Vagina (tissue), 2 donors: ENCODE results near the gene ABL1. TPM values are rescaled to one million over a fixed set of nuclear protein-coding genes. Genes with fewer than 3 reads are reported as not detected.

Source experiments
- DNase-seq, 2 donors: peaks; one replicate each; pipeline ENCODE4 v3.0.0-alpha.2; 2017; ENCODE audit errors: extremely low spot score in 2 of 2
- H3K27ac ChIP-seq: fragments of 200-600 bp; sonication (generic); one replicate; pipeline ENCODE4 v1.5.1; 2019
- H3K27me3 ChIP-seq: fragments of 200-600 bp; sonication (generic); one replicate; pipeline ENCODE4 v1.5.1; 2019
- H3K36me3 ChIP-seq, 2 donors: fragments of 200-600 bp; sonication (generic); one replicate each; pipeline ENCODE4 v1.5.1; 2017 to 2019
- H3K4me1 ChIP-seq: fragments of 200-600 bp; sonication (generic); one replicate; pipeline ENCODE4 v1.5.1; 2019
- H3K4me3 ChIP-seq, 2 donors: fragments of 200-600 bp; sonication (generic); 1 replicate in 1 of 2; 2 replicates in 1 of 2; pipeline ENCODE4 v1.5.1; 2016 to 2019
- H3K9me3 ChIP-seq: fragments of 200-600 bp; sonication (generic); one replicate; pipeline ENCODE4 v1.5.1; 2019
- CTCF ChIP-seq, 3 experiments: fragments of 450-650 bp in 2 of 3; fragments of 200-600 bp in 1 of 3; sonication (generic) in 1 of 3; IDR thresholded peaks; one replicate each; pipeline ENCODE4 v1.5.1; 2017 to 2019; ENCODE audit warnings: antibody characterized with exemption in 3 of 3, mild to moderate bottlenecking in 2 of 3, moderate library complexity in 2 of 3
- POLR2A ChIP-seq, 2 donors: fragments of 450-650 bp; IDR thresholded peaks; one replicate each; pipeline ENCODE4 v1.6.1; 2017; ENCODE audit warnings: antibody characterized with exemption in 2 of 2, mild to moderate bottlenecking in 2 of 2, moderate library complexity in 2 of 2
- POLR2AphosphoS5 ChIP-seq, 2 donors: sonication (generic); formaldehyde crosslinking; IDR thresholded peaks; one replicate each; pipeline ENCODE4 v1.9.0; 2017; ENCODE audit warnings: antibody characterized with exemption in 2 of 2, mild to moderate bottlenecking in 2 of 2, low read depth in 1 of 2; ENCODE audit not compliant: insufficient read depth in 1 of 2
- intact Hi-C: fragments of 100-400 bp; cut with DNase I; formaldehyde crosslinking; loops from one replicate; pipeline ENCODE4 v1.15.1; 2023
- total RNA-seq: library from RNA; depleted of rRNA; stranded (reverse); fragments of >200 nt; gene quantifications from one replicate; pipeline ENCODE4 v1.2.3, GENCODE V29; 2016

The ABL1 gene
- total RNA-seq, 1 donor from 2014 or later = 68.5 TPM

- peaks cover 0 to 99% of the 10 kb centered on the region in 2 donors for H3K36me3 ChIP-seq
- no peak overlapping the region for H3K4me3 ChIP-seq
- no peaks in the 10 kb centered on the region for H3K27me3 ChIP-seq
- no peak for DNase-seq
- H3K9me3 ChIP-seq = no peaks in the 10 kb centered on the region
- TF ChIP-seq POLR2AphosphoS5 (IDR thresholded peaks at IDR 0.05; ENCODE audit: insufficient read depth in 1 of 2, low read depth in 1 of 2) (no peak), CTCF (IDR thresholded peaks at IDR 0.05) (no peak), POLR2A (IDR thresholded peaks at IDR 0.05) (no peak)
- intact Hi-C loops = no loop called here
- H3K27ac ChIP-seq = no peak overlapping the region
- no peaks in the 10 kb centered on the region for H3K4me1 ChIP-seq
These were observed 48.4 kb downstream of the ABL1 start for GRCh38 chr9:130883479-130883878.

GRCh38 chr9:130884111-130884531 lies 49.1 kb downstream of the ABL1 start:
- no peaks in the 10 kb centered on the region for H3K9me3 ChIP-seq
- no peak overlapping the region for H3K27ac ChIP-seq
- H3K4me1 ChIP-seq = no peaks in the 10 kb centered on the region
- intact Hi-C loops = no loop called here
- H3K27me3 ChIP-seq = no peaks in the 10 kb centered on the region
- peaks cover 0 to 99% of the 10 kb centered on the region in 2 donors for H3K36me3 ChIP-seq
- DNase-seq = no peak
- TF ChIP-seq CTCF (IDR thresholded peaks at IDR 0.05) (no peak), POLR2A (IDR thresholded peaks at IDR 0.05) (no peak), POLR2AphosphoS5 (IDR thresholded peaks at IDR 0.05; ENCODE audit: insufficient read depth in 1 of 2, low read depth in 1 of 2) (no peak)
- H3K4me3 ChIP-seq = no peak overlapping the region

- Histone ChIP-seq H3K4me3 (no peak overlapping the region), H3K9me3 (no peaks in the 10 kb centered on the region), H3K4me1 (no peaks in the 10 kb centered on the region), H3K27ac (no peak overlapping the region), H3K27me3 (no peaks in the 10 kb centered on the region), H3K36me3 (peaks cover 0 to 93% of the 10 kb centered on the region in 2 donors)
- TF ChIP-seq CTCF (IDR thresholded peaks at IDR 0.05) = no peak
- TF ChIP-seq POLR2AphosphoS5 (IDR thresholded peaks at IDR 0.05; ENCODE audit: insufficient read depth in 1 of 2, low read depth in 1 of 2) = peak in 1 of 2 donors; percentile 61
- TF ChIP-seq POLR2A (IDR thresholded peaks at IDR 0.05) = no peak
- intact Hi-C loops = no loop called here
- no peak for DNase-seq
These were observed 49.8 kb downstream of the ABL1 start for GRCh38 chr9:130884542-130885483.

GRCh38 chr9:130885484-130886375 lies 50.7 kb downstream of the ABL1 start:
- Histone ChIP-seq H3K36me3 (peaks cover 0 to 92% of the 10 kb centered on the region in 2 donors), H3K27ac (no peak overlapping the region), H3K4me3 (no peak overlapping the region), H3K27me3 (no peaks in the 10 kb centered on the region), H3K9me3 (no peaks in the 10 kb centered on the region), H3K4me1 (no peaks in the 10 kb centered on the region)
- TF ChIP-seq CTCF (IDR thresholded peaks at IDR 0.05) = no peak
- peak in 1 of 2 donors; percentile 35 for TF ChIP-seq POLR2AphosphoS5 (IDR thresholded peaks at IDR 0.05; ENCODE audit: insufficient read depth in 1 of 2, low read depth in 1 of 2)
- TF ChIP-seq POLR2A (IDR thresholded peaks at IDR 0.05) = no peak
- DNase-seq = no peak
- intact Hi-C loops = no loop called here
